Neural cell (in vitro differentiated cells): Measurements from ENCODE around the gene ANKRD55. TPM values are rescaled to one million over a fixed set of nuclear protein-coding genes. Genes with fewer than 3 reads are reported as not detected.

Experiments
- H2AFZ ChIP-seq: fragments of 200-600, 300-800 bp; sonication (generic), shearing (Covaris generic); 2 replicates; pipeline ENCODE4 v1.6.0; 2014; ENCODE audit warnings: low read depth, mild to moderate bottlenecking, antibody characterized with exemption, low read length, moderate library complexity
- H3F3A ChIP-seq: fragments of 200-600 bp; shearing (Covaris generic); 2 replicates; pipeline ENCODE4 v1.6.1; 2016; ENCODE audit warnings: mild to moderate bottlenecking, moderate library complexity, mixed read lengths, antibody characterized with exemption, low read length; ENCODE audit not compliant: insufficient read depth, poor library complexity, severe bottlenecking
- H3K27ac ChIP-seq: fragments of 200-600, 300-800 bp; sonication (generic), shearing (Covaris generic); 2 replicates; pipeline ENCODE4 v1.5.1; 2014; ENCODE audit warnings: mild to moderate bottlenecking, low read length, moderate library complexity
- H3K27me3 ChIP-seq: fragments of 300-800, 200-600 bp; sonication (generic), shearing (Covaris generic); 2 replicates; pipeline ENCODE4 v1.6.0; 2014; ENCODE audit warnings: mild to moderate bottlenecking, low read depth, low read length, moderate library complexity; ENCODE audit not compliant: insufficient read depth
- H3K36me3 ChIP-seq: fragments of 300-800, 200-600 bp; sonication (generic), shearing (Covaris generic); 2 replicates; pipeline ENCODE4 v1.5.1; 2014; ENCODE audit warnings: mild to moderate bottlenecking, antibody characterized with exemption, low read length, moderate library complexity; ENCODE audit not compliant: insufficient read depth
- H3K4me2 ChIP-seq: fragments of 300-800, 200-600 bp; sonication (generic), shearing (Covaris generic); 2 replicates; pipeline ENCODE4 v1.6.0; 2014; ENCODE audit warnings: mild to moderate bottlenecking, low read length
- H3K4me3 ChIP-seq: fragments of 300-800, 200-600 bp; sonication (generic), shearing (Covaris generic); 2 replicates; pipeline ENCODE4 v1.5.1; 2014; ENCODE audit warnings: mild to moderate bottlenecking, low read length, moderate library complexity
- H3K79me2 ChIP-seq: fragments of 200-600 bp; shearing (Covaris generic); replicated peaks from 2 replicates; pipeline ENCODE4 v1.6.0; 2014; ENCODE audit warnings: mild to moderate bottlenecking, low read length, moderate library complexity; ENCODE audit not compliant: insufficient read depth
- H3K9ac ChIP-seq: fragments of 300-800, 200-600 bp; sonication (generic), shearing (Covaris generic); 2 replicates; pipeline ENCODE4 v1.6.1; 2016; ENCODE audit warnings: mild to moderate bottlenecking, low read length, mixed read lengths
- H3K9me2 ChIP-seq: fragments of 200-600 bp; shearing (Covaris generic); 2 replicates; pipeline ENCODE4 v1.6.1; 2016; ENCODE audit warnings: mild to moderate bottlenecking, low read length, mixed read lengths; ENCODE audit not compliant: insufficient read depth
- H3K9me3 ChIP-seq: fragments of 200-600, 300-800 bp; sonication (generic), shearing (Covaris generic); 2 replicates; pipeline ENCODE4 v1.6.1; 2016; ENCODE audit warnings: mild to moderate bottlenecking, mixed run types, low read length, moderate library complexity, mixed read lengths
- H4K20me1 ChIP-seq: fragments of 200-600 bp; shearing (Covaris generic); 2 replicates; pipeline ENCODE4 v1.6.1; 2016; ENCODE audit warnings: mild to moderate bottlenecking, mixed run types; ENCODE audit not compliant: insufficient read depth
- EP300 ChIP-seq: fragments of 450-650 bp; conservative IDR thresholded peaks from 2 replicates; pipeline ENCODE4 v1.6.1; 2014; ENCODE audit warnings: antibody characterized with exemption, mild to moderate bottlenecking, moderate library complexity; ENCODE audit not compliant: poor library complexity, severe bottlenecking
- EZH2 ChIP-seq: fragments of 200-600, 300-800 bp; shearing (Covaris generic), sonication (generic); IDR thresholded peaks from 2 replicates; pipeline ENCODE4 v1.6.1; 2014; ENCODE audit warnings: antibody characterized with exemption, low read length, borderline replicate concordance, mild to moderate bottlenecking; ENCODE audit not compliant: insufficient read depth, poor library complexity, severe bottlenecking
- MXI1 ChIP-seq: fragments of 450-650 bp; conservative IDR thresholded peaks from 2 replicates; pipeline ENCODE4 v1.6.1; 2014; ENCODE audit warnings: antibody characterized with exemption, mild to moderate bottlenecking; ENCODE audit not compliant: poor library complexity, severe bottlenecking
- POLR2AphosphoS5 ChIP-seq: IDR thresholded peaks from 2 replicates; pipeline ENCODE4 v1.6.1; 2012
- RAD21 ChIP-seq: fragments of 450-650 bp; conservative IDR thresholded peaks from 2 replicates; pipeline ENCODE4 v1.6.1; 2014; ENCODE audit warnings: antibody characterized with exemption, mild to moderate bottlenecking, moderate library complexity
- SMC3 ChIP-seq: fragments of 450-650 bp; conservative IDR thresholded peaks from 2 replicates; pipeline ENCODE4 v1.6.1; 2014; ENCODE audit warnings: antibody characterized with exemption, mild to moderate bottlenecking, moderate library complexity; ENCODE audit not compliant: poor library complexity
- TAF1 ChIP-seq: IDR thresholded peaks from 2 replicates; pipeline ENCODE4 v1.6.1; 2012; ENCODE audit warnings: low read depth
- polyA plus RNA-seq: library from polyadenylated mRNA; depleted of rRNA; stranded (reverse); fragments of >200 nt; gene quantifications from 2 replicates; pipeline ENCODE4 v1.2.3, GENCODE V29; 2014
- TF ChIP-seq, protein P1 (sequence below): fragments of 450-650 bp; IDR thresholded peaks from 2 replicates; pipeline ENCODE4 v1.5.1; 2014; ENCODE audit warnings: antibody characterized with exemption, mild to moderate bottlenecking, moderate library complexity; ENCODE audit not compliant: poor library complexity, severe bottlenecking
- TF ChIP-seq, protein P2 (sequence below): IDR thresholded peaks from 2 replicates; pipeline ENCODE4 v1.6.1; 2012; ENCODE audit warnings: borderline replicate concordance

Gene ANKRD55
- polyA plus RNA-seq, 1 donor from 2014 or later = 49.8 TPM

DNA sequence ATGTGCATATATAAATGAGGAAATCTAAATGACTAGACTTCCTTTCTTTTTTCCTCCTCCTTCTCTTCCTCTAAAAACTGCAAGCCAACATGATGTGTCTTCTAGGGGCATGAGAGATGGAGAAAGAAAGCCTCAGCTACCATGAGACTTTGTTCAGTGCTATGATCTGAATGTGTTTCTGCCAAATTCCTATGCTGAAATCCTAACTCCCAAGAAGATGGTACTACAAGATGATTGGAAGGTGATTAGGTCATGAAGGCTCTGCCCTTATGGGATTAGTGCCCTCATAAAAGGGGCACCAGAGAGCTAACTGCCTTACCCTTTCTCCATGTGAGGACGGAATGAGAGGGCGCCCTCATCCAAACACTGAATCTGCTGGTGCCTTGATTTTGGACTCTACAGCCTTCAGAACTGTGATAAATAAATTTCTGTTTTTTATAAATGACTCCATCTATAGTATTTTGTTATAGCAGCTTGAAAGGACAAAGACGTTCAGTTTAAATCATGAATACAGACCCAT is 166.1 kb downstream of the ANKRD55 start:
- Histone ChIP-seq H3F3A (no peaks in the 10 kb centered on the region), H3K79me2 (no peaks in the 10 kb centered on the region), H3K9me3 (no peaks in the 10 kb centered on the region), H3K27me3 (no peaks in the 10 kb centered on the region), H3K9ac (no peak overlapping the region), H2AFZ (no peak overlapping the region), H3K27ac (no peak overlapping the region), H3K9me2 (no peaks in the 10 kb centered on the region), H4K20me1 (no peaks in the 10 kb centered on the region), H3K4me2 (no peak overlapping the region), H3K4me3 (no peak overlapping the region), H3K36me3 (no peaks in the 10 kb centered on the region)
- TF ChIP-seq, protein P1, sequence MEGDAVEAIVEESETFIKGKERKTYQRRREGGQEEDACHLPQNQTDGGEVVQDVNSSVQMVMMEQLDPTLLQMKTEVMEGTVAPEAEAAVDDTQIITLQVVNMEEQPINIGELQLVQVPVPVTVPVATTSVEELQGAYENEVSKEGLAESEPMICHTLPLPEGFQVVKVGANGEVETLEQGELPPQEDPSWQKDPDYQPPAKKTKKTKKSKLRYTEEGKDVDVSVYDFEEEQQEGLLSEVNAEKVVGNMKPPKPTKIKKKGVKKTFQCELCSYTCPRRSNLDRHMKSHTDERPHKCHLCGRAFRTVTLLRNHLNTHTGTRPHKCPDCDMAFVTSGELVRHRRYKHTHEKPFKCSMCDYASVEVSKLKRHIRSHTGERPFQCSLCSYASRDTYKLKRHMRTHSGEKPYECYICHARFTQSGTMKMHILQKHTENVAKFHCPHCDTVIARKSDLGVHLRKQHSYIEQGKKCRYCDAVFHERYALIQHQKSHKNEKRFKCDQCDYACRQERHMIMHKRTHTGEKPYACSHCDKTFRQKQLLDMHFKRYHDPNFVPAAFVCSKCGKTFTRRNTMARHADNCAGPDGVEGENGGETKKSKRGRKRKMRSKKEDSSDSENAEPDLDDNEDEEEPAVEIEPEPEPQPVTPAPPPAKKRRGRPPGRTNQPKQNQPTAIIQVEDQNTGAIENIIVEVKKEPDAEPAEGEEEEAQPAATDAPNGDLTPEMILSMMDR = no peak
- TF ChIP-seq MXI1 = no peak
- no peak for TF ChIP-seq POLR2AphosphoS5
- TF ChIP-seq EZH2 = no peak
- TF ChIP-seq SMC3 = no peak
- TF ChIP-seq TAF1 = no peak
- TF ChIP-seq EP300 = no peak
- TF ChIP-seq, protein P2, sequence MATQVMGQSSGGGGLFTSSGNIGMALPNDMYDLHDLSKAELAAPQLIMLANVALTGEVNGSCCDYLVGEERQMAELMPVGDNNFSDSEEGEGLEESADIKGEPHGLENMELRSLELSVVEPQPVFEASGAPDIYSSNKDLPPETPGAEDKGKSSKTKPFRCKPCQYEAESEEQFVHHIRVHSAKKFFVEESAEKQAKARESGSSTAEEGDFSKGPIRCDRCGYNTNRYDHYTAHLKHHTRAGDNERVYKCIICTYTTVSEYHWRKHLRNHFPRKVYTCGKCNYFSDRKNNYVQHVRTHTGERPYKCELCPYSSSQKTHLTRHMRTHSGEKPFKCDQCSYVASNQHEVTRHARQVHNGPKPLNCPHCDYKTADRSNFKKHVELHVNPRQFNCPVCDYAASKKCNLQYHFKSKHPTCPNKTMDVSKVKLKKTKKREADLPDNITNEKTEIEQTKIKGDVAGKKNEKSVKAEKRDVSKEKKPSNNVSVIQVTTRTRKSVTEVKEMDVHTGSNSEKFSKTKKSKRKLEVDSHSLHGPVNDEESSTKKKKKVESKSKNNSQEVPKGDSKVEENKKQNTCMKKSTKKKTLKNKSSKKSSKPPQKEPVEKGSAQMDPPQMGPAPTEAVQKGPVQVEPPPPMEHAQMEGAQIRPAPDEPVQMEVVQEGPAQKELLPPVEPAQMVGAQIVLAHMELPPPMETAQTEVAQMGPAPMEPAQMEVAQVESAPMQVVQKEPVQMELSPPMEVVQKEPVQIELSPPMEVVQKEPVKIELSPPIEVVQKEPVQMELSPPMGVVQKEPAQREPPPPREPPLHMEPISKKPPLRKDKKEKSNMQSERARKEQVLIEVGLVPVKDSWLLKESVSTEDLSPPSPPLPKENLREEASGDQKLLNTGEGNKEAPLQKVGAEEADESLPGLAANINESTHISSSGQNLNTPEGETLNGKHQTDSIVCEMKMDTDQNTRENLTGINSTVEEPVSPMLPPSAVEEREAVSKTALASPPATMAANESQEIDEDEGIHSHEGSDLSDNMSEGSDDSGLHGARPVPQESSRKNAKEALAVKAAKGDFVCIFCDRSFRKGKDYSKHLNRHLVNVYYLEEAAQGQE = no peak
- no peak for TF ChIP-seq RAD21

DNA sequence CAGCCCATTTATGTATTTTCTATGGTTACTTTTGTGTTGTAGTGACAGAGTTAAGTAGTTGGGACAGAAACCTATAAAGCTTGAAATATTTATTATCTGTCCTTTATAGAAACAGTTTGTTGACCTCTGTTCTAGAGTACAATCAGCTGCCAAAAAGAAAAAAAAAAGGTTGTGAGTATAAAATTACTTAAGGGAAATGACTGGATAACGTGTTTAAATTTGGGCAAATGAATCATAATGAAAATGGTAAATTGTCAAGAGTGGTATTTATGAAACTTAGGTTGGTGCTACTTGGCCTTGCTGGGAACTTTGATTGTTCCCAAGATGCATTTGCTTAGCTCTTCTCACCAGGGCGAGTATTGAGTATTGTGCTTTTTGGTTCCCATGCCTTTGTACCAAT is 168.1 kb downstream of the ANKRD55 start:
- Histone ChIP-seq H2AFZ (no peak overlapping the region), H3K79me2 (no peaks in the 10 kb centered on the region), H3K9ac (no peak overlapping the region), H3K9me3 (no peaks in the 10 kb centered on the region), H3K27ac (no peak overlapping the region), H3K9me2 (no peaks in the 10 kb centered on the region), H3K27me3 (no peaks in the 10 kb centered on the region), H3K36me3 (no peaks in the 10 kb centered on the region), H3F3A (no peaks in the 10 kb centered on the region), H3K4me2 (no peak overlapping the region), H4K20me1 (no peaks in the 10 kb centered on the region), H3K4me3 (no peak overlapping the region)
- no peak for TF ChIP-seq POLR2AphosphoS5
- no peak for TF ChIP-seq SMC3
- TF ChIP-seq EZH2 = no peak
- no peak for TF ChIP-seq TAF1
- TF ChIP-seq RAD21 = no peak
- no peak for TF ChIP-seq MXI1
